ENCODE measurements around the gene SLX9.

- no peak for TF ChIP-seq POLR2A (IDR thresholded peaks at IDR 0.05; ENCODE audit: low read depth, low read length)
- TF ChIP-seq POLR2AphosphoS5 (IDR thresholded peaks at IDR 0.05; ENCODE audit: low read depth, low read length) = no peak
- TF ChIP-seq TAF1 (IDR thresholded peaks at IDR 0.05; ENCODE audit: borderline replicate concordance, low read depth, low read length) = no peak
These were observed 32.5 kb downstream of the SLX9 start for GRCh38 chr21:44972301-44972814.
